22Rv1 (cell line): ENCODE results near the gene PPP1R15B.

Experiments used
- H3K27ac ChIP-seq: fragments of 450-650 bp; 2 replicates; pipeline ENCODE4 v1.5.1; 2017
- CTCF ChIP-seq: fragments of 450-650 bp; IDR thresholded peaks from 2 replicates; pipeline ENCODE4 v1.5.1; 2017; ENCODE audit warnings: mild to moderate bottlenecking
- ZFX ChIP-seq: fragments of 450-650 bp; IDR thresholded peaks from 2 replicates; pipeline ENCODE4 v1.6.1; 2017; ENCODE audit warnings: antibody characterized with exemption, borderline replicate concordance

Gene PPP1R15B

GRCh38 chr1:204406621-204407020 lies 5.0 kb downstream of the PPP1R15B start:
- TF ChIP-seq CTCF = no peak
- TF ChIP-seq ZFX = no peak
- H3K27ac ChIP-seq = peak overlapping the region; percentile 50

GRCh38 chr1:204405988-204406387 lies 5.6 kb downstream of the PPP1R15B start:
- TF ChIP-seq CTCF (no peak), ZFX (no peak)
- peak overlapping the region; percentile 50 for H3K27ac ChIP-seq

GRCh38 chr1:204404629-204405028 lies 7.0 kb downstream of the PPP1R15B start:
- TF ChIP-seq ZFX = no peak
- TF ChIP-seq CTCF = no peak

DNA sequence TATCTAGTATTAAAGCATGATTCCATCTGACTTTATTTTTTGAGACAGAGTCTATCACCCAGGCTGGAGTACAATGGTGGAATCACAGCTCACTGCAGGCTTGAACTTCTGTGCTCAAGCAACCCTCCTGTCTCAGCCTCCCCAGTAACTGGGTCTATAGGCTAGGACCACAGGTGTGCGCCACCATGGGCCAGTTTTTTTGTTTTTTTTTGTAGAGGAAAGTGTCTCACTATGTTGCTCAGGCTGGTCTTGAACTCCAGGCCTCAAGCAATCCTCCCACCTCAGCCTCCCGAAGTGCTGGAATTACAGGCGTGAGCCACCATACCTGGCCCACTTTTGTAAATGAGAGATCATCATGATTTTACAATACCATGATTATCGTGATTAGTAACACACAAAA lies 9.2 kb downstream of the PPP1R15B start:
- H3K27ac ChIP-seq = peak overlapping the region; percentile 9; the same call in 1 of the 2 replicates
- TF ChIP-seq ZFX = no peak
- no peak for TF ChIP-seq CTCF

More at GRCh38 chr1:204404629-204405028, 7.0 kb downstream of the PPP1R15B start:
- H3K27ac ChIP-seq = peak overlapping the region; percentile 50

- TF ChIP-seq ZFX = no peak
- no peak for TF ChIP-seq CTCF
Measured at GRCh38 chr1:204401730-204402129, 9.9 kb downstream of the PPP1R15B start.

GRCh38 chr1:204400882-204401510 lies 10.6 kb downstream of the PPP1R15B start:
- no peak for TF ChIP-seq CTCF
- no peak for TF ChIP-seq ZFX
- H3K27ac ChIP-seq = peak overlapping the region; percentile 4; the same call in 1 of the 2 replicates

More at GRCh38 chr1:204401730-204402129, 9.9 kb downstream of the PPP1R15B start:
- peak overlapping the region; percentile 9; the same call in 1 of the 2 replicates for H3K27ac ChIP-seq

- peak; percentile 98 for TF ChIP-seq CTCF
- no peak for TF ChIP-seq ZFX
- peak overlapping the region; percentile 30 for H3K27ac ChIP-seq
Measured at GRCh38 chr1:204398197-204399125, 13.2 kb downstream of the PPP1R15B start.
